ENCODE measurements around the gene POLR1G.

The POLR1G gene

GRCh38 chr19:45406226-45407090 lies at the start of gene POLR1G:
POLR1G (plus strand) TSS chr19:45406644; CDS start chr19:45406697, 53 bp downstream.
- peak in 1 of 2 donors; percentile 62 for DNase-seq (ENCODE audit: low read depth in 2 of 2)

- no peak for DNase-seq (ENCODE audit: low read depth in 2 of 2)
These were observed 49.5 kb upstream of the POLR1G start for GRCh38 chr19:45356760-45357444.

GRCh38 chr19:45357445-45357783 lies 49.0 kb upstream of the POLR1G start:
- DNase-seq (ENCODE audit: low read depth in 2 of 2) = no peak

GRCh38 chr19:45358213-45358792 lies 48.1 kb upstream of the POLR1G start:
- DNase-seq (ENCODE audit: low read depth in 2 of 2) = no peak

- no peak for DNase-seq (ENCODE audit: low read depth in 2 of 2)
These were observed 44.8 kb upstream of the POLR1G start for GRCh38 chr19:45361608-45362007.

- DNase-seq (ENCODE audit: low read depth in 2 of 2) = no peak
These were observed 44.2 kb upstream of the POLR1G start for GRCh38 chr19:45362291-45362690.

- no peak for DNase-seq (ENCODE audit: low read depth in 2 of 2)
These were observed 42.5 kb upstream of the POLR1G start for GRCh38 chr19:45363861-45364459.

- no peak for DNase-seq (ENCODE audit: low read depth in 2 of 2)
These were observed 41.7 kb upstream of the POLR1G start for GRCh38 chr19:45364696-45365095.

- DNase-seq (ENCODE audit: low read depth in 2 of 2) = no peak
These were observed 38.3 kb upstream of the POLR1G start for GRCh38 chr19:45368127-45368526.

GRCh38 chr19:45368737-45369340 lies 37.6 kb upstream of the POLR1G start:
- DNase-seq (ENCODE audit: low read depth in 2 of 2) = no peak

GRCh38 chr19:45370410-45371204 lies 35.8 kb upstream of the POLR1G start, which contains the start of gene ERCC2:
ERCC2 (minus strand) TSS chr19:45370573; CDS start chr19:45370540, 33 bp downstream.
- peak; percentile 99 for DNase-seq (ENCODE audit: low read depth in 2 of 2)

- DNase-seq (ENCODE audit: low read depth in 2 of 2) = no peak
These were observed 30.3 kb upstream of the POLR1G start for GRCh38 chr19:45376045-45376724.

- no peak for DNase-seq (ENCODE audit: low read depth in 2 of 2)
These were observed 26.3 kb upstream of the POLR1G start for GRCh38 chr19:45380107-45380506.

- no peak for DNase-seq (ENCODE audit: low read depth in 2 of 2)
These were observed 24.0 kb upstream of the POLR1G start for GRCh38 chr19:45382426-45382825.

- no peak for DNase-seq (ENCODE audit: low read depth in 2 of 2)
These were observed 20.8 kb upstream of the POLR1G start for GRCh38 chr19:45385392-45386221.

GRCh38 chr19:45391346-45391745 lies 15.1 kb upstream of the POLR1G start:
- no peak for DNase-seq (ENCODE audit: low read depth in 2 of 2)

GRCh38 chr19:45391871-45392665 lies 14.4 kb upstream of the POLR1G start:
- DNase-seq (ENCODE audit: low read depth in 2 of 2) = no peak

GRCh38 chr19:45395821-45396617 lies 10.4 kb upstream of the POLR1G start:
- no peak for DNase-seq (ENCODE audit: low read depth in 2 of 2)
